ENCODE data around the gene LILRB5. TPM values are rescaled to one million over a fixed set of nuclear protein-coding genes. Genes with fewer than 3 reads are reported as not detected.
"Not testable (repeated sequence)": the region's sequence is repeated elsewhere in the genome, so short reads cannot be mapped to it uniquely, and the experiment has no call there.

Gene LILRB5
- total and polyA plus RNA-seq, 2 donors, result 4.2 to 5.6 TPM

DNA sequence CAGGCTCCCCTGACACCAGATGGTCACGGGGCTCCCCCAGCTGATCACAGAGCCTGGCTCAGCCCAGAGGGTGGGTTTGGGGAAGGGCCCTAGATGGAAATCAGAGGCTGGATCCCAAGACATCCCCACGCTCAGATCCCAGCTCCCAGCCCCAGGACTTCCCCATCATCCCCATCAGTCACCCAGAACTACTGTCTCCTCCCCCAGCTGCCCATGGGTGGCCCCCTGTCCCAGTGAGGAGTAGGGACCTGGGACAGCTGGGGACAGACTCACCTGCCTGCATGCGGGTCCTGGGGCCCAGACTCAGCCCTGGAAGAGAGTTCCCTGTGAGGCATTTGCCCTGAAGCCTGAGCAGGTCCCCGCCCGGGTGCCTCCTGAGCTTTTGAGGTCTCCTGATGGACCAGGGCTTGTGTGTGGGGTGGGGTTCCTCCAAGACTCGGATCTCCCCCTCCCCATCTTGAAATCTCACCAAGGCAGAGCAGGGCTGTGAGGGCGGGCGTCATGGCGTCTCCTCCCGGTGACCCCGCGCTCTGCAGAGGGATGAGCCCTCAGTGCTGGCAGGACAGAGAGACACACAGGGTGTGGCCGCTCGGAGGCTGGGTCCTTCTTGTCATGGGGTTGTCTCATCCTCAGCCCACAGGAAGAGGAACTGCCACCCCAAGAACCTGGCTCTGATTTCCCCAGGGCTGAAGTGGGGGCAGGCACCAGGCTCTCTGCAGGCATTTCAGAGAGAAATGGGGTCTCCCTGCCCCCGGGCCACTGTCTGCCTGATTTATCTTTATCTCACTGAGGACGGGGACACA is 34.4 kb downstream of the LILRB5 start, which contains the start of gene LILRB3:
Gene LILRB3 (minus strand): TSS at position 534 of the 803 bp plus-strand sequence. CDS start 31 bp downstream, at position 503.
- H3K4me1 ChIP-seq (ENCODE audit: insufficient read depth); DNase-seq (ENCODE audit: extremely low spot score); H3K36me3 ChIP-seq (ENCODE audit: insufficient read depth); H3K4me3 ChIP-seq (ENCODE audit: low read depth, low read length); H3K27ac ChIP-seq (ENCODE audit: low read depth): not testable (repeated sequence)
- whole genome bisulfite sequencing, result 61% methylated on average over 15 of the region's 16 CpGs

DNA sequence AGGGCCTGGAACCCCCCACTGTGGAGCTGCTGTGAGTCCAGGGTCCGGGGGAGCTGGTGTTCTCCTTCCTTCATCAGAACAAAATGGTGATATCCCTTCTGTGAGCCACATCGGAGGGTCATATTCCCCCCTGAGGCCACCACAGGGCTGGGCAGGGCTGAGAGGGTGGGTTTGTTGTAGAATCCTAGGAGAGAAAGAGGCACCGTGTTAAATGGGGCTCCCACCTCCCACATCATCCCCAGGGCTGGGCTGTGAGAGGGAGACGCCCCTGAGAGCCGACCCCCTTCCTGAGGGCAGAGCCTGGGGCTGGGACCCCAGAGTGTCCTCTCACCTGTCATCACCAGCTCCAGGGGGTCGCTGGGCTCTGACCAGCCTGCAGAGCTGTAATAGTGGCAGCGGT is 35.1 kb downstream of the LILRB5 start:
- DNase-seq (ENCODE audit: extremely low spot score); H3K4me3 ChIP-seq (ENCODE audit: low read depth, low read length); H3K4me1 ChIP-seq (ENCODE audit: insufficient read depth); H3K36me3 ChIP-seq (ENCODE audit: insufficient read depth); H3K27ac ChIP-seq (ENCODE audit: low read depth): not testable (repeated sequence)
- 81% methylated on average over 7 of the region's 7 CpGs for WGBS

DNA sequence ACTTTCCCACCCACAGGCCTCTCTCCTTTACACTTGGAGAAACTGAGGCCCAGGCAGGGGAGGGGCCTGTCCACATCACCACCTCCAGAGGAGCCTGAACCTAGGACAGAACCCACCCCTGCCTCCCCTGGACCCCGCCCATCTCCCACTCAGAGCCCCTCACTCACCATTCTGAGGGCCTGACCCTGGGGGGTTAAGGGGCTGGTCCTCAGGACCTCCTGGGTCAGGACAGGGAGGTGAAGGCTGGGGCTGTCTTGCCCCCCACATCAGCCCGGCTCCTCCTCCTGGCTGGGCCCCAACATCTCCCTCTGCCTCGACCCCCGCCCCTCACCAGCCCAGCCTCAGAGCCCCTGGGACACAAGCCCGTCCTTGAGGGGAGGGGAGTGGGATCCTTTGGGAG is 37.4 kb downstream of the LILRB5 start:
- H3K4me3 ChIP-seq (ENCODE audit: low read depth, low read length); H3K27ac ChIP-seq (ENCODE audit: low read depth); H3K4me1 ChIP-seq (ENCODE audit: insufficient read depth); H3K36me3 ChIP-seq (ENCODE audit: insufficient read depth); DNase-seq (ENCODE audit: extremely low spot score): not testable (repeated sequence)
- 83% methylated on average over 2 of the region's 5 CpGs for WGBS

DNA sequence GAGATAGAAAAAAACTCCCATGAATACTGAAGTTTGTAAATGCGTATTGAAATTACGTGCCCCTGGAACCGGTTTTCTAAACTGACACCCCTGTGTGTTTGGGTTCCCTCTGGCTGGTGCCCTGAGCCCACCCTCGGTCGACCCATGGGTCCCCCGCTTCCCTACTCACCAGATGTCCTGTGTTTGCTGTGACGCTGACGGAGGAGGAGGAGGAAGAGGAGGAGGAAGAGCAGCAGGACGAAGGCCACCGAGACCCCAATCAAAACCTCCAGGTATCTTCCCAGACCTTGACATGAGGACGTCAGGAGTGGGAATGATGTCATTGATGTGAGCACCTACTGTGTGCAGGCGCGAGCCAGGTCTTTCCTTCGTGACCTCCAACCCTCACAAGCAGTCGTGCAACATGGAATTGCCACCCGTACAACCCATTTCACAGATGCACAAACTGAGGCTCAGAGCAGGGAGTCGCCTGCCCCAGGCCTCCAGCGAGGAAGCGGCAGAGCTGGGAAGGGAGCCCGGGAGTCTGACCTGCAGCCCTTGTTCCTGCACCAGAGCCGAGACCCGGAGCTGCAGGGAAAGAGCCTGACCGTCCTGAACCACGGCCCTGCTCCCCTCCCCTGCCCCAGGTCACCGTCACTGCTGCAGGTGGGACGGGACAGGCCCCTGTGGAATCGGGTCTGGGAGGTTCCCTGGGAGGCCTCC is 38.0 kb downstream of the LILRB5 start:
- Histone ChIP-seq H3K36me3 (ENCODE audit: insufficient read depth) (no peaks in the 10 kb centered on the region), H3K4me1 (ENCODE audit: insufficient read depth) (no peaks in the 10 kb centered on the region), H3K27ac (ENCODE audit: low read depth) (no peak overlapping the region), H3K4me3 (ENCODE audit: low read depth, low read length) (no peak overlapping the region)
- 86% methylated on average over 27 of the region's 27 CpGs for WGBS
- no peak for DNase-seq (ENCODE audit: extremely low spot score)

DNA sequence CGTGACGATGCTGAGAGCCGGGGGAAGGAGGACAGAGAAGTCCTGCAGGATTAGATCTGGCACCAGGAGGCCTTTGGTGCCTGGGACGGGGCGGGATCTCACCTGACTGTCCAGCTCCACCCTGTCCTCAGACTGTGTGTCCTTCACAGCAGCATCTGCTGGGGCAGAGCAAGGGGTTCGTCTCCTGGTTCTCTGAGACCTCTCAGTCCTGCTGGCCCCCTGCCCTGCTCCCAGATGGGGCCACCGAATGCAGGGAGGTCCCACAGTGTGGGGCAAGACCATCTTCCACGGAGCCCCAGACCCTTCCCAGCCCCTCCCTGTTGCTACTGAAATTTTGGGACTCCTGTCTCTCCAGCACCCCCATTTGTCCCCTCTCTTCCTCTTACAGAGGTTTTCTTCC is 38.8 kb downstream of the LILRB5 start:
- DNase-seq (ENCODE audit: extremely low spot score), result no peak

DNA sequence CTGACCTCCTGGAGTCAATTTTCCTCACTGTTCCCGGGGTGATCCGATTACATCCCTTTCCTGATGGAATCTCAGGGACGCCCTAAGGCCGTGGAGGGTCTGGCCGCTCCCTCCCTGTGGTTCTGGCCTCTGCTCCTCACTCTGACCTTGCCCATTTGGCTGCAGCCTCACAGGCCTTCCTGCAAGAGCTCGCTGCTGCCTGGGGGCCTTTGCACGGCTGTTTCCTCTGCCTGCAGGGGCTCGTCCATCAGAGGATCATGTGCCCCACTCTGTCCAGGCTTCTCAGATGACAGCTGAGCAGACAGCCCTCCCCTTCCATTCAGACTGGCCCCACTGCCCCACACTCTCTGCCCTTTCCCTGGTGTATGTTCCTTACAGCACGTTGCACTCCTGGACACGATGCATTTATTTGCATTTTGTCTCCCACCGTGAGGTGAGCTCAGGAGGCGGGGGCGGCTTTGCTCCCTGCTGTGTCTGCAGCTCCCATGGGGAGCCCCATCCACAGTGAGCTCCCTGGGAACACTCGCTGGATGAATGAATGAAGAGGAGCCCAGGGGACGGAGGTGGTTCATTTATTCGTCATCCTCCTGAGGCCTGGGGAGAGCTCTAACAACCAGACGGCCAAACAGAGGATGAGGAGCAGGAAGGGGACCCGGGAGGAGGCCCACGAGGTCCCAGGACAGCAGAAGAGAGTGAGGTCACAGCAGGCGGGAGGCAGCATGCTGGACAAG is 39.4 kb downstream of the LILRB5 start:
- H3K4me3 ChIP-seq (ENCODE audit: low read depth, low read length); H3K27ac ChIP-seq (ENCODE audit: low read depth); H3K36me3 ChIP-seq (ENCODE audit: insufficient read depth); DNase-seq (ENCODE audit: extremely low spot score); H3K4me1 ChIP-seq (ENCODE audit: insufficient read depth): not testable (repeated sequence)
- 50% methylated on average over 14 of the region's 20 CpGs for WGBS

More for the DNA sequence above, 38.8 kb downstream of the LILRB5 start:
- WGBS, result 76% methylated on average over 8 of the region's 8 CpGs
- Histone ChIP-seq H3K4me3 (ENCODE audit: low read depth, low read length) (no peak overlapping the region), H3K27ac (ENCODE audit: low read depth) (no peak overlapping the region), H3K36me3 (ENCODE audit: insufficient read depth) (no peaks in the 10 kb centered on the region), H3K4me1 (ENCODE audit: insufficient read depth) (no peaks in the 10 kb centered on the region)

DNA sequence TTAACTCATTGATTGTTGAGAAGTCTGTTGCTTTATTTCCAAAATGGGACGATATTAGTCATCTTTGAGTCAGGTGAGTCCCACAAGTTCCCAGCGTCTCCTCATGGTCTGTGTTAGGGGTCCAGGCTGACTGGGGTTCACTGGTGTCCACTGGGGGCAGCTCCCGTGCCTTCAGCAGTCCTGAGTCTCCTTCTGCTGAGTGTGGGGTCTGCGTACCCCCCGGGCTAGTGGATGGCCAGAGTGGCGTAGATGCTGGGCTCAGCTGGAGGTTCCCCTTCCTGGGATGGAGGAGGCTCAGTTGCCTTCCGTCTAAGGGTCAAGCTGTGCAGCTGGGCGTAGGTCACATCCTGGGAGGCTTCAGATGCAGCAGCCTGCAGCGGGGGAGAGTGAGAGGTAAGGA is 40.2 kb downstream of the LILRB5 start:
- H3K4me1 ChIP-seq (ENCODE audit: insufficient read depth), result no peaks in the 10 kb centered on the region
- 86% methylated on average over 9 of the region's 9 CpGs for WGBS

DNA sequence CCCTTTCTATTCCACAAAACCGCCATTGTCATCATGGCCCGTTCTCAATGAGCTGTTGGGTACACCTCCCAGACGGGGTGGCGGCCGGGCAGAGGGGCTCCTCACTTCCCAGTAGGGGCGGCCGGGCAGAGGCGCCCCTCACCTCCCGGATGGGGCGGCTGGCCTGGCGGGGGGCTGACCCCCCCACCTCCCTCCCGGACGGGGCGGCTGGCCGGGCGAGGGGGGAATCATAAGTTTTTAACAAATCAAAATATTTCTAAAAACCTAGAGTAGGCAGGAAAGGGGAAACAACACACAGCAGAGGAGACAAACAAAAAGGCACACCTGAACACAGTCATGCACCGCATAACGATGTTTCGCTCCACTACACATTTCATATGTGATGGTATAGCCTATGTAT is 42.3 kb downstream of the LILRB5 start:
- 94% methylated on average over 14 of the region's 19 CpGs for WGBS
- not testable (repeated sequence) for DNase-seq (ENCODE audit: extremely low spot score)

More for the DNA sequence above, 40.2 kb downstream of the LILRB5 start:
- Histone ChIP-seq H3K27ac (ENCODE audit: low read depth) (no peak overlapping the region), H3K36me3 (ENCODE audit: insufficient read depth) (no peaks in the 10 kb centered on the region), H3K4me3 (ENCODE audit: low read depth, low read length) (no peak overlapping the region)
- no peak for DNase-seq (ENCODE audit: extremely low spot score)

DNA sequence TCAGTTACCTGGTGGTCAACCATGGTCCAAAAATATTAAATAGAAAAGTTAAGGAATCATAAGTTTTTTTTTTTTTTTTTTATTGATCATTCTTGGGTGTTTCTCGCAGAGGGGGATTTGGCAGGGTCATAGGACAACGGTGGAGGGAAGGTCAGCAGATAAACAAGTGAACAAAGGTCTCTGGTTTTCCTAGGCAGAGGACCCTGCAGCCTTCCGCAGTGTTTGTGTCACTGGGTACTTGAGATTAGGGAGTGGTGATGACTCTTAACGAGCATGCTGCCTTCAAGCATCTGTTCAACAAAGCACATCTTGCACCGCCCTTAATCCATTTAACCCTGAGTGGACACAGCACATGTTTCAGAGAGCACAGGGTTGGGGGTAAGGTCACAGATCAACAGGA is 42.9 kb downstream of the LILRB5 start:
- 44% methylated on average over 4 of the region's 5 CpGs for WGBS

More for the DNA sequence above, 42.3 kb downstream of the LILRB5 start:
- not testable (repeated sequence) for H3K4me1 ChIP-seq (ENCODE audit: insufficient read depth); H3K36me3 ChIP-seq (ENCODE audit: insufficient read depth); H3K4me3 ChIP-seq (ENCODE audit: low read depth, low read length); H3K27ac ChIP-seq (ENCODE audit: low read depth)

DNA sequence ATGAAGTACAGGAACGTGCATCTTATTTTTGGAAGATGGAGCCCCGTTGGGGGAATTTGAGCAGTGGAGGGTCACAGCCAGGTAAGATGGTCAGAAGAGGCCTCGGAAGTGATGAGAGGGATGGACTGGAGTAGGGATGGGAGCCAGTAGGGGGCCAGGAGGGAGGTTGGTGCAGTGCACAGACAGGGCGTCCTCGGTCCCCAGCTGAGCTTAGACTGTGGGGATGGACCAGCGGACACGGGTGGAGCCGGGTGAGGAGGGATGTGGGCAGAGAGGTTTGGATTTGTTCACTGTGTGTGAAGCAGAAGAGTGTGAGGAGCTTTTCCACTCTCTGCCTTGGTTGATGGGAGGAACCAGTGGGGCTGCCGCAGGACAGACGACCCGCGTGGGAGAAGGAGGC is 45.8 kb downstream of the LILRB5 start:
- Histone ChIP-seq H3K36me3 (ENCODE audit: insufficient read depth) (peaks cover 5% of the 10 kb centered on the region), H3K4me3 (ENCODE audit: low read depth, low read length) (no peak overlapping the region), H3K27ac (ENCODE audit: low read depth) (peak overlapping the region; percentile 6), H3K4me1 (ENCODE audit: insufficient read depth) (peaks cover 2% of the 10 kb centered on the region)
- no peak for DNase-seq (ENCODE audit: extremely low spot score)
- WGBS, result 65% methylated on average over 12 of the region's 12 CpGs

More for the DNA sequence above, 42.9 kb downstream of the LILRB5 start:
- H3K4me1 ChIP-seq (ENCODE audit: insufficient read depth); DNase-seq (ENCODE audit: extremely low spot score); H3K27ac ChIP-seq (ENCODE audit: low read depth); H3K4me3 ChIP-seq (ENCODE audit: low read depth, low read length); H3K36me3 ChIP-seq (ENCODE audit: insufficient read depth): not testable (repeated sequence)

DNA sequence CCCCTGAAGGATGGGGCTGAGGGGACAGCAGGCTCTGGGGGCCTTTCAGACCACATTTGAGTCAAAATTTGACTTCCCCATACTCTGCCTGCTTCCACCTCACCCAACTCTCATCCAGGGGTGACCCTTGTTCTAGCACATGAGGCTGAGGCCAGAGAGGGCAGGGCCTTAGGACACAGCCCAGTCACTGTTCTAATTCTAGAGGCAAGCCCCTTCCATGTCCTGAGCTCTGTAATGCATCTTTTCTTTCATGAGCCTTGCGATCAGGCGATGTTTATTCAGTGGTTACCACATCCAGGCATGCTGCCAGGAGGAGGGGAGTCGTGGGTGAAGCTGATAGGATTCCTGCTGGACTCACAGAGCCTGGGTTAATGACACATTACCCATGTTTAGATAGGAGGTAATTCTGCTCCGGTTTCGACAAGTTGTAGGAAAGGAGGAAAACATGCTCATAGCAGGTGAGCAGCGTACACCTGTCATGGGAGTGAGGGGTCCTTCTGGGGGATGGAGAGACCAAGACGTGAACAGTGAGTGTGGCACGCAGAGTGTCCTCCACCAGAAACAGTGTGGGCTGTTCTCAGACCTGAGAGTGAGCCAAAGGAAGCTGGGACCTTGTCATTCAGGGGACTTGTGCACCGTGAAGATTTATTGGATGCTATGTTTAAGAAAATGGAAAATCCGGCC is 47.1 kb downstream of the LILRB5 start:
- Histone ChIP-seq H3K4me1 (ENCODE audit: insufficient read depth) (peaks cover 2% of the 10 kb centered on the region), H3K4me3 (ENCODE audit: low read depth, low read length) (no peak overlapping the region), H3K36me3 (ENCODE audit: insufficient read depth) (peaks cover 5% of the 10 kb centered on the region), H3K27ac (ENCODE audit: low read depth) (peak overlapping the region; percentile 42)
- 15% methylated on average over 10 of the region's 10 CpGs for WGBS
- DNase-seq (ENCODE audit: extremely low spot score), result peak; percentile 76

DNA sequence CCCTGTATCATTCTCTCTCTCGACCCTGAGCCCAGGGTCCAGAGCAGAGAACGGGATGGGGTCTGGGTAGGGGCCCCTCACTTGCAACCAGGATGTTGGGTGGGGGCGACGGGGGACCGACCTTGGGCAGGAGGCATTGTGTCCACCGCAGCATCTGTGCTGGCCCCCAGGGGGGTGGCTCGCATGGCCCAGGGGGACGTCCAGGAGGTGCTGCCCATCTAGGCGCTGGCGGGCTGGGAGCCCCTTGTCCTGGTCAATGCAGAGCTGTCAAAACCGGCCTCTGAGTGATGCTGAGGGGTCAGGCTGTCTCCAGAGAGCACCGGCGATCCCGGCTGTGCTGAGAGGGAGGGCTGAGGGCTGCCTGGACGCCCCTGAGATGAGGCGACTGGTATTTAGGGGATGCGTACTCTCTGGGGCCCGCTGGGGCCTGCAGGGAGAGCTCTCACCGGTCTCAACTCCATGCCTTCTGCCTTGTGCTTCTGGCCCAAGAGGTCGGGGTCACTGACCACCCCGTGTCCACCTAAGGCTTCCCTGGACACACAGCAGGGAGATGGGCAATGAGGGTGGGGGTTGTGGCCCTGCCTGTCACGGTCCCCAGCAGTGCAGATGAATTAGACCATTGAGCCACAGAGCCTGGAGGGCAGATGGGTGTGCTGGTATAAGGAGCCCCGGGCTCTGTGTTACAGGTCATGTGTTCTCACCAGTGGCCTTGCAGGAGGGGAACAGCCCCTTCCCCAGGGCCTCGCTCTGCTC is 47.8 kb downstream of the LILRB5 start:
- Histone ChIP-seq H3K4me3 (ENCODE audit: low read depth, low read length) (no peak overlapping the region), H3K36me3 (ENCODE audit: insufficient read depth) (peaks cover 5% of the 10 kb centered on the region), H3K27ac (ENCODE audit: low read depth) (peak overlapping the region; percentile 34), H3K4me1 (ENCODE audit: insufficient read depth) (peaks cover 2% of the 10 kb centered on the region)
- WGBS, result 43% methylated on average over 24 of the region's 24 CpGs
- DNase-seq (ENCODE audit: extremely low spot score), result no peak

DNA sequence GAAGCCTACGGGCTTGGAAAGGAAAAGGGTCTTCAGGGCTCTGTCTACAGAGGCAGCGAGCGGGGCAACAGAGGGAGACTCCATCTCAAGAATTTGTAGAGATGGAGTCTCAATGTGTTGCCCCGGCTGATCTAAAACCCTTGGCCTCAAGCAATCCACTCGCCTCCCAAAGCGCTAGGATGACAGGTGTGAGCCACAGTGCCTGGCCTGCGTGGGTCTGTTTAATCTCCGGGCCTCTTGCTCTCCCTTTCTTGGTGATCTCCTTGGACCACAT is 48.4 kb downstream of the LILRB5 start:
- no peak for DNase-seq (ENCODE audit: extremely low spot score)
- WGBS, result 57% methylated on average over 8 of the region's 8 CpGs
- peaks cover 2% of the 10 kb centered on the region for H3K4me1 ChIP-seq (ENCODE audit: insufficient read depth)
- no peak overlapping the region for H3K4me3 ChIP-seq (ENCODE audit: low read depth, low read length)
- H3K27ac ChIP-seq (ENCODE audit: low read depth), result no peak overlapping the region
- H3K36me3 ChIP-seq (ENCODE audit: insufficient read depth), result peaks cover 5% of the 10 kb centered on the region
